MM.1S (cell line): ENCODE measurements around the gene PPARGC1A.

Experiments
- DNase-seq: peaks from one replicate; pipeline ENCODE4 v3.0.0-alpha.2; 2015
- H2AFZ ChIP-seq: fragments of 300-600 bp; sonication (generic); 2 replicates; pipeline ENCODE4 v1.6.0; 2016; ENCODE audit warnings: antibody characterized with exemption, low read length
- H3F3A ChIP-seq: fragments of 300-600 bp; sonication (generic); 2 replicates; pipeline ENCODE4 v1.6.1; 2016; ENCODE audit warnings: mild to moderate bottlenecking, antibody characterized with exemption, low read length, moderate library complexity, mixed read lengths; ENCODE audit not compliant: insufficient read depth
- H3K27ac ChIP-seq: fragments of 300-600 bp; sonication (generic); 2 replicates; pipeline ENCODE4 v1.5.1; 2016; ENCODE audit warnings: mild to moderate bottlenecking, low read length
- H3K27me3 ChIP-seq: fragments of 300-600 bp; sonication (generic); replicated peaks from 2 replicates; pipeline ENCODE4 v1.6.0; 2016; ENCODE audit warnings: low read length; ENCODE audit not compliant: insufficient read depth
- H3K36me3 ChIP-seq: fragments of 300-600 bp; sonication (generic); replicated peaks from 2 replicates; pipeline ENCODE4 v1.6.1; 2016; ENCODE audit warnings: mild to moderate bottlenecking, low read length, mixed read lengths; ENCODE audit not compliant: insufficient read depth
- H3K4me1 ChIP-seq: fragments of 300-600 bp; sonication (generic); 2 replicates; pipeline ENCODE4 v1.6.1; 2016; ENCODE audit warnings: low read length, mixed read lengths
- H3K4me2 ChIP-seq: fragments of 300-600 bp; sonication (generic); 2 replicates; pipeline ENCODE4 v1.6.0; 2016; ENCODE audit warnings: low read depth, low read length
- H3K4me3 ChIP-seq: fragments of 300-600 bp; sonication (generic); 2 replicates; pipeline ENCODE4 v1.5.1; 2016; ENCODE audit warnings: low read length, mixed read lengths
- H3K79me2 ChIP-seq: fragments of 300-600 bp; sonication (generic); 2 replicates; pipeline ENCODE4 v1.6.1; 2016; ENCODE audit warnings: mixed run types, low read length, mixed read lengths
- H3K9ac ChIP-seq: fragments of 300-600 bp; sonication (generic); 2 replicates; pipeline ENCODE4 v1.6.1; 2016; ENCODE audit warnings: low read length, mixed read lengths
- H3K9me2 ChIP-seq: fragments of 300-600 bp; sonication (generic); replicated peaks from 2 replicates; pipeline ENCODE4 v1.6.1; 2016; ENCODE audit warnings: mild to moderate bottlenecking, low read length, mixed read lengths; ENCODE audit not compliant: insufficient read depth
- H3K9me3 ChIP-seq: fragments of 300-600 bp; sonication (generic); replicated peaks from 2 replicates; pipeline ENCODE4 v1.6.1; 2016; ENCODE audit warnings: mild to moderate bottlenecking, low read length, mixed read lengths; ENCODE audit not compliant: insufficient read depth
- H4K20me1 ChIP-seq: fragments of 300-600 bp; sonication (generic); 2 replicates; pipeline ENCODE4 v1.6.1; 2016; ENCODE audit warnings: mild to moderate bottlenecking, low read length, moderate library complexity, mixed read lengths; ENCODE audit not compliant: insufficient read depth
- EZH2 ChIP-seq: fragments of 300-600 bp; sonication (generic); optimal IDR thresholded peaks from 2 replicates; pipeline ENCODE3; 2017; ENCODE audit warnings: low read depth, mild to moderate bottlenecking, antibody characterized with exemption, low read length, mixed read lengths
- EZH2phosphoT487 ChIP-seq: fragments of 300-600 bp; sonication (generic); IDR thresholded peaks from 2 replicates; pipeline ENCODE4 v1.6.1; 2018; ENCODE audit warnings: antibody characterized with exemption, low read length
- TF ChIP-seq, protein P1 (sequence below): fragments of 300-600 bp; sonication (generic); IDR thresholded peaks from 2 replicates; pipeline ENCODE4 v1.5.1; 2016; ENCODE audit warnings: antibody characterized with exemption, low read length, mixed read lengths

The PPARGC1A gene

GRCh38 chr4:23775694-23776093 lies 114.2 kb downstream of the PPARGC1A start:
- TF ChIP-seq, protein P1, sequence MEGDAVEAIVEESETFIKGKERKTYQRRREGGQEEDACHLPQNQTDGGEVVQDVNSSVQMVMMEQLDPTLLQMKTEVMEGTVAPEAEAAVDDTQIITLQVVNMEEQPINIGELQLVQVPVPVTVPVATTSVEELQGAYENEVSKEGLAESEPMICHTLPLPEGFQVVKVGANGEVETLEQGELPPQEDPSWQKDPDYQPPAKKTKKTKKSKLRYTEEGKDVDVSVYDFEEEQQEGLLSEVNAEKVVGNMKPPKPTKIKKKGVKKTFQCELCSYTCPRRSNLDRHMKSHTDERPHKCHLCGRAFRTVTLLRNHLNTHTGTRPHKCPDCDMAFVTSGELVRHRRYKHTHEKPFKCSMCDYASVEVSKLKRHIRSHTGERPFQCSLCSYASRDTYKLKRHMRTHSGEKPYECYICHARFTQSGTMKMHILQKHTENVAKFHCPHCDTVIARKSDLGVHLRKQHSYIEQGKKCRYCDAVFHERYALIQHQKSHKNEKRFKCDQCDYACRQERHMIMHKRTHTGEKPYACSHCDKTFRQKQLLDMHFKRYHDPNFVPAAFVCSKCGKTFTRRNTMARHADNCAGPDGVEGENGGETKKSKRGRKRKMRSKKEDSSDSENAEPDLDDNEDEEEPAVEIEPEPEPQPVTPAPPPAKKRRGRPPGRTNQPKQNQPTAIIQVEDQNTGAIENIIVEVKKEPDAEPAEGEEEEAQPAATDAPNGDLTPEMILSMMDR: no peak
- TF ChIP-seq EZH2 (no peak), EZH2phosphoT487 (no peak)
- H2AFZ ChIP-seq: no peak overlapping the region
- DNase-seq: peak; percentile 24

GRCh38 chr4:23774909-23775308 lies 114.9 kb downstream of the PPARGC1A start:
- H2AFZ ChIP-seq: no peak overlapping the region
- H3K79me2 ChIP-seq: no peaks in the 10 kb centered on the region
- no peak for DNase-seq
- H3K4me2 ChIP-seq: no peak overlapping the region
- no peak overlapping the region for H3K4me3 ChIP-seq
- H3F3A ChIP-seq: no peaks in the 10 kb centered on the region
- H3K9ac ChIP-seq: no peak overlapping the region
- H3K27me3 ChIP-seq: no peaks in the 10 kb centered on the region
- H3K9me3 ChIP-seq: no peaks in the 10 kb centered on the region
- no peaks in the 10 kb centered on the region for H3K36me3 ChIP-seq
- no peaks in the 10 kb centered on the region for H3K4me1 ChIP-seq
- TF ChIP-seq, protein P1: no peak
- TF ChIP-seq EZH2: no peak
- no peak for TF ChIP-seq EZH2phosphoT487
- H3K9me2 ChIP-seq: no peaks in the 10 kb centered on the region
- no peak overlapping the region for H3K27ac ChIP-seq
- H4K20me1 ChIP-seq: no peaks in the 10 kb centered on the region

More at GRCh38 chr4:23775694-23776093, 114.2 kb downstream of the PPARGC1A start:
- H3K4me1 ChIP-seq: no peaks in the 10 kb centered on the region
- H3K4me3 ChIP-seq: no peak overlapping the region
- H3K9ac ChIP-seq: no peak overlapping the region
- no peaks in the 10 kb centered on the region for H3K36me3 ChIP-seq
- H4K20me1 ChIP-seq: no peaks in the 10 kb centered on the region
- no peak overlapping the region for H3K4me2 ChIP-seq
- no peaks in the 10 kb centered on the region for H3K9me2 ChIP-seq
- no peaks in the 10 kb centered on the region for H3K79me2 ChIP-seq
- H3K27me3 ChIP-seq: no peaks in the 10 kb centered on the region
- H3F3A ChIP-seq: no peaks in the 10 kb centered on the region
- H3K27ac ChIP-seq: no peak overlapping the region
- no peaks in the 10 kb centered on the region for H3K9me3 ChIP-seq

- TF ChIP-seq EZH2 (no peak), EZH2phosphoT487 (no peak)
- TF ChIP-seq, protein P1: no peak
- Histone ChIP-seq H3K36me3 (no peaks in the 10 kb centered on the region), H3F3A (no peaks in the 10 kb centered on the region), H3K79me2 (no peaks in the 10 kb centered on the region), H3K27ac (no peak overlapping the region), H3K4me1 (no peaks in the 10 kb centered on the region), H2AFZ (no peak overlapping the region), H3K27me3 (no peaks in the 10 kb centered on the region), H3K9ac (no peak overlapping the region), H3K4me2 (no peak overlapping the region), H3K4me3 (no peak overlapping the region), H4K20me1 (no peaks in the 10 kb centered on the region), H3K9me3 (no peaks in the 10 kb centered on the region), H3K9me2 (no peaks in the 10 kb centered on the region)
- DNase-seq: no peak
Observed at GRCh38 chr4:23773884-23774636, 115.8 kb downstream of the PPARGC1A start.
